IPS DF 4.7 (cell line): ENCODE results near the gene TBC1D22A.
"Not testable (repeated sequence)": the region's sequence is repeated elsewhere in the genome, so short reads cannot be mapped to it uniquely, and the experiment has no call there.

Experiments
- DNase-seq: peaks from one replicate; pipeline ENCODE4 v3.0.0-alpha.2; 2013; ENCODE audit warnings: low spot score; ENCODE audit errors: extremely low read depth

Gene TBC1D22A

GRCh38 chr22:47131632-47132427, 369.4 kb downstream of the TBC1D22A start:
- no peak for DNase-seq

DNA sequence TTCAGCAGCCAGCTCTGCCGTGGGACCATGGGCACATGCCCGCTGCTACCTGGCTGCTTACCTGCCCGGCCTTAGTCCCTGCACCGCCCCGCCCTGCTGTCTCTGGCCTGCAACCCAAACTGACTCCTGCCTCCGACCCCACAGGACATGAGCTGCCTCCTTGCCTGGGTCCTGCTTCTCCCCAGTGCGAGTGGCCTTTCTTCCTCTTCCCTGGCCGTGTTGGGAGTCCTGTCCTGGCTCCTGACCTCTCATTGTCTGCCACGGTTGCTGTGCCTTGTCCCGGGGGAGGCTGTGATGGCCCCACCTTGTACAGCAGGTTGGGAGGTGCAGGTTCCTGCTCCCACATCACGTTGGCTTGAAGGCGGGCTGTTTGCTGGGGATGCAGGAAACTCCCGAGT, 370.0 kb downstream of the TBC1D22A start:
- no peak for DNase-seq

- no peak for DNase-seq
Measured at GRCh38 chr22:47133061-47133969, 370.9 kb downstream of the TBC1D22A start.

DNA sequence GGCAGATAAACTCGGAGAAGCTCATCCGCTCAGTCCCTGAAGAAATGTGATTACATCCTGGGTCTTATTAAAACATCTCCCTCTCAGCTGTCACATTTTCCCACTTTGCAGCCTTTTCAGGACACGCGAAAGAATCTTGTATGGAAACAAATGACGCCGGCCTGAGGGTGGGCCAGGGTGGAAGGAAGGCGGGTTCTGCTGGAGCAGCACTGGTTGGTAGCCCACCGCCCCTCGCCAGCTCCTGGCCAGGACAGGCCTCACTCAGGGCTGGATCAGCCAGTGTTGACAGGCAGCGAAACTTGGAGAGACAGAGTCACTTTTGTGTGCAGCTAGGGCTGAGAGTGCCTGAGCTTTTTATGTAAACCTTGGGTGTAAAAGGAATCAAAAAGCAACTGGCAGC, 371.8 kb downstream of the TBC1D22A start:
- DNase-seq, result no peak

GRCh38 chr22:47135338-47135737, 372.9 kb downstream of the TBC1D22A start:
- no peak for DNase-seq

DNA sequence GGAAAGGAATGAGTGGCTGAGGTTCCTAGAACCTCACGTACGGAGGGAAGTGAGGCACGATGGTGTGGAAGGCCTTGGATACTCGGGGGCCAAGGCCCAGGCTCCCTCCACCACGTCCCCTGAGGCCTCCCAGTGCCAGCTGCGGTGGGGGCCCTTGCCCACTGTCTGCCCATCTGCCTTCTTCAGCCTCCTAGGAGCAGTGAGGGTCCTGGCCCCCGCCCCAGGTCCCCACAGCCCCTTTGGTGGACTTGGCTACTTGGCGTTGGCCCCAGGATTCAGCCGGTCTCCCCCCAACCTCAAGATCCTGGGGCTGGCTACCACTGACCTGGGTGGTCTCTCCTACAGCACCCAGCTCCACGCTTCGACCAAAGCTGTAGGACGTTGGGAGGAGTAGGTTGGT, 373.6 kb downstream of the TBC1D22A start:
- DNase-seq, result no peak

GRCh38 chr22:47136671-47137070, 374.2 kb downstream of the TBC1D22A start:
- DNase-seq, result no peak

- no peak for DNase-seq
Measured at GRCh38 chr22:47139013-47139789, 376.8 kb downstream of the TBC1D22A start.

GRCh38 chr22:47139790-47140119, 377.3 kb downstream of the TBC1D22A start:
- DNase-seq, result no peak

GRCh38 chr22:47140975-47141374, 378.5 kb downstream of the TBC1D22A start:
- not testable (repeated sequence) for DNase-seq

DNA sequence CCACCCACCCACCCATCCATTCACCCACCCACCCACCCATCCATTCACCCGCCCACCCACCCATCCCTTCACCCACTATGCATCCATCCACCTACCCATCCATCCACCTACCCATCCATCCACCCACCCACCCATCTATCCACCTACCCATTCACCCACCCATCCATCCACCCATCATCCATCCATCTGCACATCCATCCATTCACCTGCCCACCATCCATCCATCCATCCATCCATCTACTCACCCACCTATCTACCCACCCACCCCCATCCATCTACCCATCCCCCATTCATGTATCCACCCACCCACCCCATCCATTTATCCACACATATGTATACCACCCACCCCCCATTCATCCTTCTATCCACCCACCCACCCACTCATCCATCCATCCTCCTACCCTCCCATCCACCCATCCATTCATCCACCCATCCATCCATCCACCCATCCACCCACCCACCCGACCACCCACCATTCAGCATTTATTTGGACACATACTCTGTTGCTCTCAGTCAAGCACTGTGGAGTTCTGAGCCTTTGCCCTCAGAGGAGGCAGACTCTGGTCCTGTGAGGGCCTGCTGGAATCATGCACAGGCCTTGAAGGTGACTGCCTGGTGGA, 380.1 kb downstream of the TBC1D22A start:
- DNase-seq, result no peak

DNA sequence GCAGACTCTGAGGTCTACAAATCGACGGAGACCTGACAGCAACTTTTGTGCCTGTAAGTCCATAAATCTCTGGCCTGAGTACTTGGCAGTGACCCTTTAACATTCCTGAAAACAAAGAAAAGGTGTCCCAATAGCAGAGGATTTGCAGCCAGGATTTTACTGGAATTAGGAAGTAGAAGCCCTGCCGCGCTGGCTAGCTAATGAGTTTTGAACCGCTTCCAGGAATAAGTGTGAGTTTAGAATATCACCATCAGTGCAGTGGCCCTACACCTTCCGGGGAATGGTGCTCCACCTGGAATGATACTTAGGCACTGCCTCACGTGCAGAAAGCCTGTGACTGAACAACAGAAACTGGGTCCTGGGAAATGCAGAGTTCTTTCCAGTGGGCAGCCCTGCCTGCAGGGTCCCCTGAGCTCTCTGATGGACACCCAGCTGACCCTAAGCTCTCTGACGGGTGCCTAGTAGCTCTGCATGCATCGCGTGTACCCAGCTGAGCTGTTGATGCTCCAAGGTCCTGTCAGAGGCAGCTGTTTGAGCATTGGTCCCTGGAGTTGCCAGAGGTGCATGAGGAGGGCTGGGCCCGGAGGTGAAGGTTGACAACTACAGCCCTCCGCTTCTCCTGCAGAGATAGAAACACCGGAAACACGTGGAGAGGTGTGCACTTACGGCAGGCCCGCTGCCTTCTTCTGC, 380.9 kb downstream of the TBC1D22A start:
- DNase-seq, result no peak

DNA sequence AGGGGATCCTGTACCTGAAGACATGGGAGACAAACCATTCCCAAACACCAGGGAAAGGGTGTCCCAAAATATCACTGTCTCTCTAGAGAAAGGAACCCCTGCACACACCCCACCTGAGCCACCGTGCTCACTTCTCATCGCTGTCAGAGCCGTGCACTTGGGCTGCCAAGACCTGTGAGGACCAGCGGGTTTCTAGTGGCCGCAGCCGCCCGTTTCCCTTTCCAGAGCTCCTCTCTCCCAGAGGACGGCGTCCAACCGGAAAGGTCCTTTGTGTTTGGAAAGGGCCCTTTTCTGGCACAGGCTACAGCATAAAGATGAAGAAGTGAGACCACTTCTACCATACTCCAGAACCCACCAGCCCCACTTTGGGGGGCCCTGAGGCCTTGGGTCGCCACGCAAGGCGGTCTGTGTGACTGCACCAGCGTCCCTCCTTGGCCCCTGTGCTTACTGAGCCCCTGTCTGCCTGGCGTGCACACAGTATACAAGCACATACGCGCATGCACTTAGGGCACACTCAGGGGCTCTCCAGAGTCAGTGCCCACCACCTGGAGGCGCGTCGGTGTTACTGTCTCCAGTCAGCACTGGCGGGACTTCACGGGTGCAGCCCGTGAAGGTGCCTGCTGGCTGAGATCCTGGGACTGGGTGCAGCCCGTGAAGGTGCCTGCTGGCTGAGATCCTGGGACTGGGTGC, 381.8 kb downstream of the TBC1D22A start:
- DNase-seq, result no peak

DNA sequence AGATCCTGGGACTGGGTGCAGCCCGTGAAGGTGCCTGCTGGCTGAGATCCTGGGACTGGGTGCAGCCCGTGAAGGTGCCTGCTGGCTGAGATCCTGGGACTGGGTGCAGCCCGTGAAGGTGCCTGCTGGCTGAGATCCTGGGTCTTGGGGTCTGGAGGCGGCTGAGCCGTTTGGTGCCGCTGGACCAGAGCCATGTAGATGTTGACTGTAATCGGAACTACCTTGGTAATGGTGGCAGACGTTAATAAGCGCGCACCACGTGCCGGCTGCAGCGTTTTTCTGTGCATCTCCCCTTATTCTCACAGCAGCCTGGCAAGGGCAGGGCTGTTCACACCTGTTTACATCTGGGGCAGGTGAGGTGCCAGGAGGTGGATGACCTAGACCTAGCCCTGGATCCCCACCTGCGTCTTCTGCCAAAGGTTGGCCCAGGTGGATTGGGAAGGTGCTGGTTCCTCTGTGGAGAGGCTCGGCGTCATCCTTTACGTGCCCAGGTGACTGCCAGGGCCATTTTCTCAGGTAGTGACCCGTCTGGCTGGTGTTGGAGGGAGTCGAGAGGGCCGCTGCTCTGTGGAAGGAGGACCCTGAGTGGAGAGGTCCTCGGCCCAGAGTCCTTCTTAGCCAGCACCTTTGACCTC, 382.5 kb downstream of the TBC1D22A start:
- no peak for DNase-seq

DNA sequence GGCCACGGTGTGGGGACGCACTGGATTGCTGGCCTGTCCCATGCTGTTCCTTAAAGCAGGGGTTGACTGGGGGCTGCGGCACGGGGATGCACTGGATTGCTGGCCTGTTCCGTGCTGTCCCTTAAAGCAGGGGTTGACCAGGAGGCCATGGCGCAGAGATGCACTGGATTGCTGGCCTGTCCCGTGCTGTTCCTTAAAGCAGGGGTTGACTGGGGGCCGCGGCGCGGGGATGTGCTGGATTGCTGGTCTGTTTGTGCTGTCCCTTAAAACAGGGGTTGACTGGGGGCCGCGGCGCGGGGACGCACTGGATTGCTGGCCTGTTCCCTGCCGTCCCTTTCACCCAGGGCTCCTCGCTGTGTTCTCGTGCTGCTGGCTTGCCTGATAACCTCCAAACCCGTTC, 383.4 kb downstream of the TBC1D22A start:
- no peak for DNase-seq

DNA sequence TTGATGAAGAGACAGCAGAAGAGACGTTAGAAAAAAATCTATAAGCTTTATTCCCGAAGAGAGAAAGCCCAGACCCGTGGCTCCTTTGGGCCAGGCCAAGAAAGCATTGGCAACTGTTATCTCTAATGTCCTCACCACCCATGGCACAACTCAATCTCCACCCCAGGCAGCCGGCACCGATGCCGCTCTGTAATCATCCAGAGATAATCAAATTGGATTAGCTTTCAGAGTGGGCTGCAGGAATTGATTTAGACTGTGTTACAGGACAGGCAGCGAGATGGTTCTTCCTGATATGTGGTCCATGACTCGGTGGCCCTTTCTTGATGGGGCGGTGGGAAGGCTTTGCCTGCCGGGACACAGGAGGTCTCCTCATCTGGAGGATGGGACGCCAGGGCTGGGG, 383.9 kb downstream of the TBC1D22A start:
- no peak for DNase-seq

DNA sequence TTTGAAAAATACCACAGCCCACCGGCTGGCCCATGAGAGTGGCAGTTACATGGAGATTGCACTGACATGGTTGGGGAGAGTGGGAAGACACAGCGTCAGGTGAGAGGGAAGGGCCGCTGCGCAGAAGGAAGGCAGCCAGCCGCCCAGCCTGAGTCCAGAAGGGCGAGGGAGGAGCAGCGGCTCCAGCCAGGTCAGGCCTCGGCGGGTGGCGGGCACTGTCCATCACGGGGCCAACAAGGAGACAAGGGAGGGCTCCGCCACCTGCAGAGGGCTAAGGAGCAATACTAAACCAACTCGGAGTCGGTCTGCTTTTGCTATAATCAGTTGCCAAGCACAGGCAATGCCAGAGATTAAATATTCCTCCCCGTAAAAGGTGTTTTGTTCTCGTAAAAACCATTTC, 384.5 kb downstream of the TBC1D22A start:
- no peak for DNase-seq

DNA sequence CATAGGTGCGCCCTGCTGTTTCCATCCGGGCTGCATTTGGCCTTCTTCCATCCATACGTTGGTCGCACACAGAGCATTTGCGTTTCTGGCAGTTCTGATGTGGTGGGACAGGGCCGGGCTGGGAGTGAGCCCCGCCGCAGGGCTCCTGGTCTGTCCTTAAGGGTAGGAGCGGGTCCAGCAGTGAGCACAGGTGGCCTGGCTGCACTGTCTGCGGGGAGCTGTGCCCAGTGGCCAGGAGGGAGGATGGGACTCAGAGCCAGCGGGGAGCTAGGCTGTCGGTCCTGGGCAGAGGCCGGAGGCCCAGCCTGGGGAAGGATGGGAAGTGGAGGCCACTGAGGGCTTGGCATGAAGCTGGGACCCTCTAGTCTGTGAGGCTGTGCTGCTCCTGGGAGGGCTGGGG, 385.1 kb downstream of the TBC1D22A start:
- no peak for DNase-seq

GRCh38 chr22:47148510-47148909, 386.1 kb downstream of the TBC1D22A start:
- DNase-seq, result no peak
